GM12878 (cell line): ENCODE results near the gene PNPLA3. TPM values are rescaled to one million over a fixed set of nuclear protein-coding genes. Genes with fewer than 3 reads are reported as not detected.

Experiments
- CEBPB ChIP-seq, 2 experiments: fragments of 150-350 bp in 1 of 2; IDR thresholded peaks; 2 replicates each; pipeline ENCODE4 v1.6.1; 2012 to 2014; ENCODE audit warnings: low read depth in 2 of 2, low read length in 2 of 2, borderline replicate concordance in 1 of 2, inconsistent platforms in 1 of 2
- ETV6 ChIP-seq, 2 experiments: fragments of 450-650 bp in 1 of 2; IDR thresholded peaks in 1 of 2; conservative IDR thresholded peaks in 1 of 2; 2 replicates each; pipeline ENCODE4 v1.6.1; 2014; ENCODE audit warnings: antibody characterized with exemption in 1 of 2, borderline replicate concordance in 1 of 2, low read depth in 1 of 2, mild to moderate bottlenecking in 1 of 2, moderate library complexity in 1 of 2
- IKZF1 ChIP-seq: fragments of 450-650 bp; conservative IDR thresholded peaks from 2 replicates; pipeline ENCODE4 v1.6.1; 2017; ENCODE audit warnings: antibody characterized with exemption, mild to moderate bottlenecking
- MYC ChIP-seq: IDR thresholded peaks from 2 replicates; pipeline ENCODE4 v1.6.1; 2011; ENCODE audit warnings: mild to moderate bottlenecking, low read length, moderate library complexity, inconsistent platforms; ENCODE audit not compliant: insufficient read depth, insufficient replicate concordance, insufficient read length, severe bottlenecking
- NFYA ChIP-seq: IDR thresholded peaks from 2 replicates; pipeline ENCODE4 v1.6.1; 2011; ENCODE audit warnings: low read depth, mild to moderate bottlenecking, low read length, improper control_type of control experiment, borderline replicate concordance
- NR2C2 ChIP-seq: IDR thresholded peaks from 2 replicates; pipeline ENCODE4 v1.6.1; 2011; ENCODE audit warnings: borderline replicate concordance, low read depth; ENCODE audit not compliant: control insufficient read depth, insufficient read length
- PKNOX1 ChIP-seq: fragments of 450-650 bp; IDR thresholded peaks from 2 replicates; pipeline ENCODE4 v1.6.1; 2016; ENCODE audit warnings: mild to moderate bottlenecking
- POLR2A ChIP-seq: IDR thresholded peaks from 2 replicates; pipeline ENCODE4 v1.6.1; 2011; ENCODE audit warnings: low read depth, mild to moderate bottlenecking, low read length
- POLR2AphosphoS5 ChIP-seq: IDR thresholded peaks from 2 replicates; pipeline ENCODE4 v1.6.1; 2011; ENCODE audit warnings: mild to moderate bottlenecking, low read length, inconsistent platforms
- SREBF1 ChIP-seq: IDR thresholded peaks from 2 replicates; pipeline ENCODE4 v1.6.1; 2012; ENCODE audit warnings: mild to moderate bottlenecking, low read length
- ZBTB33 ChIP-seq: fragments of 450-650 bp; IDR thresholded peaks from 2 replicates; pipeline ENCODE4 v1.6.1; 2017; ENCODE audit warnings: mild to moderate bottlenecking
- polyA plus RNA-seq, 11 experiments: library from polyadenylated mRNA; depleted of rRNA in 4 of 11; unstranded in 6 of 11; stranded (reverse) in 5 of 11; fragments of >200 nt; fragmentation: Nextera tagmentation in 4 of 11; fragmentation: Illumina TruSeq in 1 of 11; extraction: Ambion mirVana in 4 of 11; extraction: Trizol in 1 of 11; gene quantifications; 1 replicate in 1 of 11; 2 replicates in 10 of 11; pipeline versions ENCODE4 v1.2.1 to v1.2.3, GENCODE V29; 2011 to 2016; ENCODE audit warnings: inconsistent platforms in 2 of 11, missing spikeins in 2 of 11, low read depth in 1 of 11
- total RNA-seq, 4 experiments: library from RNA; depleted of rRNA in 3 of 4; stranded (reverse); fragments of >200 nt in 3 of 4; fragmentation: Illumina TruSeq in 1 of 4; extraction: Trizol in 1 of 4; gene quantifications; 2 replicates each; pipeline versions ENCODE4 v1.2.1 to v1.2.3, GENCODE V29; 2013 to 2021

Gene PNPLA3
- total and polyA plus RNA-seq, 10 of the 15 experiments (the other 5 are each of a cell fraction or from before 2014, with no cell fraction given): 0.05 to 0.08 TPM; not detected in 8

- TF ChIP-seq PKNOX1: no peak
- TF ChIP-seq NFYA: no peak
- peak; percentile 44; the same call in 1 of the 2 replicates for TF ChIP-seq POLR2A
- no peak for TF ChIP-seq ZBTB33
- TF ChIP-seq IKZF1: peak; percentile 37; the same call in 1 of the 2 replicates
- no peak for TF ChIP-seq CEBPB (IDR thresholded peaks at IDR 0.05; ENCODE audit: borderline replicate concordance in 1 of 2, low read depth in 2 of 2, low read length in 2 of 2)
- TF ChIP-seq SREBF1: no peak
- no peak for TF ChIP-seq NR2C2
- no peak for TF ChIP-seq MYC
- no peak for TF ChIP-seq ETV6 (conservative IDR thresholded peaks at IDR 0.05 in 1 of 2, IDR thresholded peaks at IDR 0.05 in 1 of 2; ENCODE audit: borderline replicate concordance in 1 of 2, low read depth in 1 of 2)
- TF ChIP-seq POLR2AphosphoS5: no peak
Measured at GRCh38 chr22:43923631-43924464, at the start of gene PNPLA3 (continued).
